HEK293T (cell line): ENCODE data around the gene SLC25A26.

Experiments
- ARNT ChIP-seq: fragments of 450-650 bp; IDR thresholded peaks from 2 replicates; pipeline ENCODE4 v1.6.1; 2017; ENCODE audit warnings: mild to moderate bottlenecking
- BHLHE40 ChIP-seq: fragments of 450-650 bp; IDR thresholded peaks from 2 replicates; pipeline ENCODE4 v1.6.1; 2016; ENCODE audit warnings: mild to moderate bottlenecking, moderate library complexity, borderline replicate concordance
- CTBP1 ChIP-seq: fragments of 450-650 bp; IDR thresholded peaks from 2 replicates; pipeline ENCODE4 v1.6.1; 2016; ENCODE audit warnings: borderline replicate concordance
- FOXA1 ChIP-seq: fragments of 450-650 bp; IDR thresholded peaks from 2 replicates; pipeline ENCODE4 v1.6.1; 2016; ENCODE audit warnings: mild to moderate bottlenecking
- FOXK2 ChIP-seq: fragments of 450-650 bp; IDR thresholded peaks from 2 replicates; pipeline ENCODE4 v1.6.1; 2016; ENCODE audit warnings: mild to moderate bottlenecking
- FOXM1 ChIP-seq: fragments of 450-650 bp; IDR thresholded peaks from 2 replicates; pipeline ENCODE4 v1.6.1; 2017; ENCODE audit warnings: mild to moderate bottlenecking, borderline replicate concordance
- HDGF ChIP-seq: fragments of 450-650 bp; IDR thresholded peaks from 2 replicates; pipeline ENCODE4 v1.6.1; 2017; ENCODE audit warnings: antibody characterized with exemption, borderline replicate concordance
- NFRKB ChIP-seq: fragments of 450-650 bp; IDR thresholded peaks from 2 replicates; pipeline ENCODE4 v1.6.1; 2016; ENCODE audit warnings: mild to moderate bottlenecking, moderate library complexity
- SP1 ChIP-seq: fragments of 450-650 bp; IDR thresholded peaks from 2 replicates; pipeline ENCODE4 v1.6.1; 2017
- SUZ12 ChIP-seq: fragments of 450-650 bp; IDR thresholded peaks from 2 replicates; pipeline ENCODE4 v1.6.1; 2016; ENCODE audit warnings: mild to moderate bottlenecking
- TARDBP ChIP-seq: fragments of 450-650 bp; IDR thresholded peaks from 2 replicates; pipeline ENCODE4 v1.6.1; 2016
- ZNF384 ChIP-seq: fragments of 450-650 bp; IDR thresholded peaks from 2 replicates; pipeline ENCODE4 v1.6.1; 2016

GRCh38 chr3:66427352-66427751 lies 206.6 kb downstream of the SLC25A26 start:
- TF ChIP-seq TARDBP = no peak
- no peak for TF ChIP-seq SP1
- TF ChIP-seq HDGF = no peak
- no peak for TF ChIP-seq FOXM1
- no peak for TF ChIP-seq ZNF384
- no peak for TF ChIP-seq BHLHE40
- no peak for TF ChIP-seq ARNT
- TF ChIP-seq SUZ12 = no peak
- no peak for TF ChIP-seq FOXK2
- TF ChIP-seq NFRKB = no peak
- TF ChIP-seq FOXA1 = no peak
- TF ChIP-seq CTBP1 = no peak
